ENCODE measurements around the gene NRXN2. TPM values are rescaled to one million over a fixed set of nuclear protein-coding genes. Genes with fewer than 3 reads are reported as not detected.

NRXN2 gene
- total RNA-seq, 4 donors from 2014 or later: 1.6 to 4.2 (median 3.0) TPM

- no peak for TF ChIP-seq CTCF (IDR thresholded peaks at IDR 0.05)
- TF ChIP-seq POLR2A (IDR thresholded peaks at IDR 0.05): no peak
- Histone ChIP-seq H3K4me1 (no peaks in the 10 kb centered on the region), H3K27ac (no peak within 1 kb of the TSS), H3K9me3 (no peaks in the 10 kb centered on the region), H3K27me3 (no peaks in the 10 kb centered on the region), H3K36me3 (no peaks in the 10 kb centered on the region), H3K4me3 (no peak within 1 kb of the TSS)
- DNase-seq: peak in 1 of 3 donors; percentile 35
Measured at GRCh38 chr11:64590763-64591221, 132.2 kb downstream of the NRXN2 start, which contains the start of gene SLC22A12. Gene SLC22A12 (plus strand): TSS chr11:64591220. CDS start chr11:64591557, 337 bp downstream.

GRCh38 chr11:64588701-64589100, 134.3 kb downstream of the NRXN2 start:
- H3K9me3 ChIP-seq: no peaks in the 10 kb centered on the region
- no peaks in the 10 kb centered on the region for H3K4me1 ChIP-seq
- no peak for DNase-seq
- no peak overlapping the region for H3K27ac ChIP-seq
- H3K4me3 ChIP-seq: no peak overlapping the region
- H3K27me3 ChIP-seq: no peaks in the 10 kb centered on the region
- H3K36me3 ChIP-seq: no peaks in the 10 kb centered on the region
- TF ChIP-seq CTCF (IDR thresholded peaks at IDR 0.05): no peak
- TF ChIP-seq POLR2A (IDR thresholded peaks at IDR 0.05): no peak

- TF ChIP-seq CTCF (IDR thresholded peaks at IDR 0.05) (no peak), POLR2A (IDR thresholded peaks at IDR 0.05) (no peak)
Measured at GRCh38 chr11:64586366-64586765, 136.6 kb downstream of the NRXN2 start.

GRCh38 chr11:64585150-64585549, 137.8 kb downstream of the NRXN2 start:
- TF ChIP-seq CTCF (IDR thresholded peaks at IDR 0.05) (no peak), POLR2A (IDR thresholded peaks at IDR 0.05) (no peak)
- Histone ChIP-seq H3K4me3 (no peak overlapping the region), H3K4me1 (no peaks in the 10 kb centered on the region), H3K27ac (no peak overlapping the region), H3K9me3 (no peaks in the 10 kb centered on the region), H3K36me3 (no peaks in the 10 kb centered on the region), H3K27me3 (no peaks in the 10 kb centered on the region)
- peak in 1 of 3 donors; percentile 15 for DNase-seq

More at GRCh38 chr11:64586366-64586765, 136.6 kb downstream of the NRXN2 start:
- no peak overlapping the region for H3K4me3 ChIP-seq
- no peak overlapping the region for H3K27ac ChIP-seq
- DNase-seq: peak in 1 of 3 donors; percentile 4
- H3K4me1 ChIP-seq: no peaks in the 10 kb centered on the region
- H3K27me3 ChIP-seq: no peaks in the 10 kb centered on the region
- H3K36me3 ChIP-seq: no peaks in the 10 kb centered on the region
- H3K9me3 ChIP-seq: no peaks in the 10 kb centered on the region

- peak in 1 of 3 donors; percentile 28 for DNase-seq
- Histone ChIP-seq H3K4me3 (no peak overlapping the region), H3K9me3 (no peaks in the 10 kb centered on the region), H3K36me3 (no peaks in the 10 kb centered on the region), H3K4me1 (no peaks in the 10 kb centered on the region), H3K27ac (no peak overlapping the region), H3K27me3 (no peaks in the 10 kb centered on the region)
- TF ChIP-seq POLR2A (IDR thresholded peaks at IDR 0.05): no peak
- TF ChIP-seq CTCF (IDR thresholded peaks at IDR 0.05): no peak
Measured at GRCh38 chr11:64583296-64584262, 139.4 kb downstream of the NRXN2 start.
